HG02759 (cell line): ENCODE measurements around the gene UNC119B.

Source experiments
- ATAC-seq: cut with Tn5 transposase; IDR thresholded peaks from one replicate; pipeline ENCODE4 v1.9.1; 2021; ENCODE audit warnings: mild to moderate bottlenecking, moderate library complexity; ENCODE audit not compliant: unreplicated experiment

The UNC119B gene

DNA sequence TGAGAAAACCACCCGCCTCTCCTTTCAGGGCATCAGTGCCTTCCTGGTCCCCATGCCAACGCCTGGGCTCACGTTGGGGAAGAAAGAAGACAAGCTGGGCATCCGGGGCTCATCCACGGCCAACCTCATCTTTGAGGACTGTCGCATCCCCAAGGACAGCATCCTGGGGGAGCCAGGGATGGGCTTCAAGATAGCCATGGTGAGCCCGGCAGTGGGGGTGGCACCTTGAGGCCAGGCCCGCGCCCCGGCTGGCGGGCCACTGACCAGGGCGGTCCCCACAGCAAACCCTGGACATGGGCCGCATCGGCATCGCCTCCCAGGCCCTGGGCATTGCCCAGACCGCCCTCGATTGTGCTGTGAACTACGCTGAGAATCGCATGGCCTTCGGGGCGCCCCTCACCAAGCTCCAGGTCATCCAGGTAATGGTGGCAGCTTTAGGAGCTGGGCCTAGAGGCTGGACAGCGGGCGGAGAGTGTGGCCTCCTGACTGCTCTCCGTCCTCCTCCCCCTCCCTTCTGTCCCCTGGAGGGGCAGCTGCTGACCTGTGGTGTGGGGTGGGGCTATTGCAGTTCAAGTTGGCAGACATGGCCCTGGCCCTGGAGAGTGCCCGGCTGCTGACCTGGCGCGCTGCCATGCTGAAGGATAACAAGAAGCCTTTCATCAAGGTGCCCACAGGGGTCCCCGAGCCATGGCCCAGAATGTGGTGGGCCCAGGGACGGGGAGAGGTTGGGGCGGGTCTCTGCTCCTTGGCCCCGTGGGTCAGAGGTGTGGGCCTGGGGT, 28.2 kb downstream of the UNC119B start:
- no peak for ATAC-seq

DNA sequence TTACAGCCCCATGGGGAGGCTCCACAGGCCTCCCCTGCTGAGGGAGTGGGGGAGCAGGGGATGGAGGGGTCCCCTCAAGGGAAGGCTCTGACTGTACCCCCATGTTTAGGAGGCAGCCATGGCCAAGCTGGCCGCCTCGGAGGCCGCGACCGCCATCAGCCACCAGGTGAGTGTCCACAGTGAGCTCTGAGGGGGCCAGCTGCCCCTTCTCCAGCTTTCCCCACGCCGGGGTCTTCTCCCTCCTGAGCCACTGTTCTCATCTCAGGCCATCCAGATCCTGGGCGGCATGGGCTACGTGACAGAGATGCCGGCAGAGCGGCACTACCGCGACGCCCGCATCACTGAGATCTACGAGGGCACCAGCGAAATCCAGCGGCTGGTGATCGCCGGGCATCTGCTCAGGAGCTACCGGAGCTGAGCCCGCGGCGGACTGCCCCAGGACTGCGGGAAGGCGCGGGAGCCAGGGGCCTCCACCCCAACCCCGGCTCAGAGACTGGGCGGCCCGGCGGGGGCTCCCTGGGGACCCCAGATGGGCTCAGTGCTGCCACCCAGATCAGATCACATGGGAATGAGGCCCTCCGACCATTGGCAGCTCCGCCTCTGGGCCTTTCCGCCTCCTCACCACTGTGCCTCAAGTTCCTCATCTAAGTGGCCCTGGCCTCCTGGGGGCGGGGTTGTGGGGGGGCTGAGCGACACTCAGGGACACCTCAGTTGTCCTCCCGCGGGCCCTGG, 28.9 kb downstream of the UNC119B start:
- no peak for ATAC-seq

DNA sequence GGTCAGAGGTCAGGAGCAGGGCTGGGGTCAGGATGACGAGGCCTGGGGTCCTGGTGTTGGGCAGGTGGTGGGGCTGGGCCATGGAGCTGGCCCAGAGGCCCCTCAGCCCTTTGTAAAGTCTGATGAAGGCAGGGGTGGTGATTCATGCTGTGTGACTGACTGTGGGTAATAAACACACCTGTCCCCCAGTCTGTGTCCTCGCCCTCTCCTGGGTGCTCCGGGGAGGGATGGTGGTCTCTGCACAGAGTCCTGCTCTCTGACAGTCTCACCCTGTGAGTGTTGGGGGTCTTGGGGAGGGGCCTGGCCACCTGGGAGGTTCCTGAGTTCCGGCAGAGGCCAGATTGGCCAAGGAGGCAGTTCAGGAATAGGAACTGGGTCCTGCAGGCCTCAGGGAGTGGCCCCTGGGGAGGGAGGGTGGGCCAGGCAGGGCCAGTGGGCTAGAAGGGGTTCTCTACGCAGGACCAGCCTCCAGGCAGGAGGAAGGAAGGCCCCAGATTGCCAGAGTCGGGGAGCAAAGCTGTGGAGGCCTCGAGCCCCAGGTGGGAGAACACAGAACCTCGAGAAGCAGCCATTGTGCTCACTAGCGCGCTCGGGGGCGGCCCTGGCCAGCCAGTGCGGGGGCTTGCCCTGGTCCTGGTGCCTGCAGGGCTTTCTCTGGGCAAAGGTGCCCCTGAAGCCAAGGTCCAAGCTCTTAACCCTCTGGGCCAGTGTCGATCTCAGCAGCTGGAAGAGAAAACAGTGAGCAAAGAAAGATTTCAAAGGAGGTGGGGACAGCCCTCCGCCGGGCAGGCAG, 29.8 kb downstream of the UNC119B start:
- no peak for ATAC-seq

DNA sequence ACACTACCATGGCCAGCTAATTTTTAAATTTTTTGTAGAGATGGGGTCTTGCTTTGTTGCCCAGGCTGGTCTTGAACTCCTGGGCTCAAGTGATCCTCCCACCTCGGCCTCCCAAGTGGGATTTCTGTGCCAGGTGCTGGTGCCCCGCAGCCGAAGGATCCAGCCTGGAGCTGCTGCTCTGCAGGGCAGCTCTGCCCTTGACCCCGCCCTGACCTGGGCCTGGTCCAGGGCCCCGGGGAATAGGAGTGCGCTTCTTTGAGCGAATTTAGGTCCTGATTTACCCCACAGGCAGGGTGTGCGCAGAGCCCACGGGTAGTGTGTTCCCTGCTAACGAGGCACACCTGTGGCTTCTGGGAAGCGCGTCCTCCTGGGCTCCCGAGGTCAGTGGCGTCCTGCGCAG, 30.6 kb downstream of the UNC119B start:
- no peak for ATAC-seq

DNA sequence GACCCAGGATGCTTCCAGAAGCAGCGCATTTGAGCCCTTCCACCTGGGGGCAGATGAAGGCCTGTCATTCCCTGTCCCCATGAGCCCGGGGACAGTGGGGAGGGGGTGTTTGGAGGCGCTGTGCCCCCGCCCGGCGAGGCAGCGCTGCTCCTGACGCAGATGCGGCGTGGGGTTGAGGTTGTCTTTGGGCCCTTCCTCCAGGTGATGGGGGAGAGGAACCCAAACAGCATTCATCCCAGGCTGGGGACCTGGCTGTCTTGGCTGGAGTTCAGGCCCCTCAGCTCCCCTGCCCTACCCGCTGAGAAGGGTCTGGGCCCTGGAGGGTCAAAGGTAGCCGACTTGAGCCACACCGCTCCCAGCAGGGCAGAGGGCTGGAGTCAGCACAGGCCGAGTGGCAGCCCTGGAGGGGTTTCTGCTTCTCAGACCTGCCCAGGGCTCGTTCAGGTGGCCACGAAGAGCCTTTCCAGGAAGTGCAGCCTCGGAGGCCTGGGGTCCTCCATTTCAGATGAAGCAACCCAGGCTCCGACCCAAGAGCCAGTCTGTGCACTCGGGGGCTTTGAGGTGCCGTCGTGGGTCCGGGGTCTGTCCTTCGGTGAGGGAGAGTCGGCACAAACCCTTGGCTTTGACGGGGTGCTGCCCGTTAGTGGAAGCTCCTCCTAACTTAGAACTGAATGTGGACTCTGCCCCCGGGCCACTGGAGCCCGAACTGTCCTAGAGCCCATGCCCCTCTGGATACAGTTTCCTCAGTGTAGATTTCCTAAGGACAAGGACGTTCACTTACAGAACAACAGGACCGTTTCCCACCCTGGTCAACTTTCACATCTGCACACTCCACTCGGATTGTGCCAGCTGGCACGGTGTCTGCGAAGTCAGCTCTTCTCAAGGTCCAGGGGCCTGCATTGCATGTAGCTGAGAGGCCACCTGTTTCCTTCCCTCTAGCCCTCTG, 31.5 kb downstream of the UNC119B start:
- no peak for ATAC-seq

DNA sequence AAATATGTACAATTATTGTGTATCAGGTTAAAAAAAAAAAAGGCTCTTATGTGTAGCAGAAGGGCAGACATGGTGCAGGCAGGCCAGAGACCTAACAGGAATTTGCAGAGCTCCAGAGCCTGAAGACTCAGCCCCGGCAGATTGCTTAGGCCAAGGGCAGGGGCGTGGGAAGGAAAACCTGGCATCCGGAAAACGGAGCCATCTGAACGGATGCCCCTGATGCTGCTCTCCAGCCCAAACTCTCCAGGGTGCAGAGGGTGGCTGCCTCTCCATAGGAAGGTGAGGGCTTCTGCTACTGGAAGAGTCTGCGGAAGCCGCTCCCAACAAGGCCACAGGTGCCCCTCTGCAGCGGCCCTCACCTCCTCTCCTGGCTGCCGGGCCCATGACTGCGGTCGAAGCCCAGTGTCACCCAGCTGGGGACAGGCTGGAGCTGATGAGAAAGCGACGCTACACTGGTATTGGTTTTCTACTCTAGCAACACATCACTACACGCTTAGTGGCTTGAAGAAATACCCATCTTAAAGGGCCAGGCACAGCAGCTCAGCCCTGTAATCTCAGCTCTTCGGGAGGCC, 34.8 kb downstream of the UNC119B start:
- ATAC-seq: no peak

DNA sequence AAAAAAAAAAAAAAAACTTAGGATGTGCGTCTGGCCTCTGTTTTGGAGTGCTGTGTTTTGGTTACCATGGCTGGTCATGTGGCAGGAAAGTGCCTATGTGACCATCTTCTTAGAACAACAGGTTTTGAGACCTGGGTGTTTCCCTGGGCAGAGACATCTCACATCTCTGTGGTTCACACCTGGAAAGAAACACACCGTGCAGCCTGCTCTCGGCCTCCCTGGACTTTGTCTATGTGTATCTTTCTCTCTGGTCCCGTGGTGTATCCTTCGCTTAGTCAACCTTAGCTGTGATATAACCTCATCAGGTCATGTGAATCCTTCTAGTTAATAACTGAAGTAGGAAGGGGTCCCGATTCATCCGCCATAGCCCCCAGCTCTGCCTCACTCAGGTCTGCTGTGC, 38.0 kb downstream of the UNC119B start:
- no peak for ATAC-seq

DNA sequence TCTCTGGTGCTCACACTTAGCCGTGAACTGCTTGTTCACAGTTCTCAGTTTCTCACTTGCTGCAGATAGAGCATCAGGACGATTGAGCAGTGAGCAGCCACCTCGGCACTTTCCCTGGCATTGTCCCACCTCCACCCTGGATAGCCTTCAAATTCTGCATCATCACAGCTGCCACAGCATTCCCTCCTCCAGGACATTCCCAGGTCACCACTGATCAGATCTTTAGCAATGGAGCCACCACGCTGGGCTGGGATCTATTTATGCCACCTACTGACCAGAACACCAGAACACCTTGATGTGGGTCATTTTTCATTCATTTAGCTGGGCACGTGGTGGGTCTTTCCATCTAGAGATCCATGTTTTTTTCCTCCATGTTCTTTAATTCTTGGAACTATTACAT, 39.0 kb downstream of the UNC119B start:
- ATAC-seq: no peak

DNA sequence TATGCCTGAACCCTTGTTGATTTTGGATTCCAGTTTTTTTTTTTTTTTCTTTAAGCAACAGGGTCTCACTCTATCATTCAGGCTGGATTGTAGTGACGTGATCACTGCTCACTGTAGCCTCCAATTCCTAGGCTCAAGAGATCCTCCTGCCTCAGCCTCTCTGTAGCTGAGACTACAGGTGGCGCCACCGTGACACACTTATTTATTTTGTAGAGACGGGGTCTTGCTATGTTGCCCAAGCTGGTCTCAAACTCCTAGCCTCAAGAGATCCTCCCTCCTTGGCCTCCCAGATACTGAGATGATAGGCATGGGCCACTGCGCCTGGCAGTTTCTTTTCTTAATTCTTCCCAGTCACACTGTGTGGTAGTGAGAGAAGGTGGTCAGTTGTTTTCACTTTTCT, 40.5 kb downstream of the UNC119B start:
- ATAC-seq: no peak

DNA sequence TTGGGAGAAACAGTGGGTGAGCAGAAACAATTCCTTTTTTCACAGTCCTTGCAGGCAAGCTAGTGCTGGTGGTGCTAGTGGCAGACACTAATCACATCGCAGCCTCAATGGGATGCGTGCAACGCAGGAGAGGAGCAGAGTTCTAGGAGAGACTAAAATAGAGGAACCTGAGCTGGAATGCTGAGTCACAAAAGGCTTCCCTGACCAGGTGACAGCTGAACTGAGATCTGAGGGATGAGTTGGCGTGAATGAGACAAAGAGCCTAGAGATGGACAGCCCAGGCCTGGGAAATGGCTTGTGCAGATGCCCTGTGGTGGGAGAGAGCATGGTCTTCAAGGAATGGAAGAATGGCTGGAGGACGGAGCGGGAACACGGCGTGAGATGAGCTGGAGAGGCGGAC, 41.1 kb downstream of the UNC119B start:
- no peak for ATAC-seq

DNA sequence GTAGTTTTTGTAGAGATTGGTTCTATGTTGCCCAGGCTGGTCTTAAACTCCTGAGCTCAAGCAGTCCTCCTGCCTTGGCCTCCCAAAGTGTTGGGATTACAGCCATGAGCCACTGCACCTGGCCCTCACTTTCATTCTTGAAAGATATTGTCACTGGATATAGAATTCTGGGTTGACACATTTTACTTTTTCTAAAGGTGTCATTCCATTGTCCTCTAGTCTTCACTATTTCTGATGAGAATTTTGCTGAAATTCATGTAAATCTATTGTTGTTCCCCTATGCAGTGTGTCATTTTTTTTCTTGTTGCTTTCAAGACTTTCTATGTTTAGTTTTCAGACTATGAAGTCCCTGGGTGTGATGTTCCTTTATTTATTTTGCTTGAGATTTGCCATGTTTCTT, 44.5 kb downstream of the UNC119B start:
- no peak for ATAC-seq

DNA sequence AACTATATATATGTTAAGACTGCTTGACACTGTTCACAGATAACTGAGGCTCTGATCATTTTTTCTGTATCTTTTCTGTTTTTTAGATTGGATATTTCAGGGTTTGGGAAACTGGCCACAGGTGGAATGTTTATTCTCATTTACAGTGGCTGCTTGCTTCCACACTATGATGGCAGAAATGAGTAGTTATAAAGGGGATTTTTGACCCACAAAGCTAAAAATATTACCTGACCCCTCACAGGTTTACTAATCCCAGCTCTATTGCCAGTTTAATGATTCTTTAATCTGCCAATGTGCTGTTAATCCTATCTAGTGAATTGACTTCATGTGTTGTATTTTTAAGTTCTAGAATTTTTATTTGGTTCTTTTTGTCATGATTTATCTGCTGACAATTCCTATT, 45.0 kb downstream of the UNC119B start:
- no peak for ATAC-seq

DNA sequence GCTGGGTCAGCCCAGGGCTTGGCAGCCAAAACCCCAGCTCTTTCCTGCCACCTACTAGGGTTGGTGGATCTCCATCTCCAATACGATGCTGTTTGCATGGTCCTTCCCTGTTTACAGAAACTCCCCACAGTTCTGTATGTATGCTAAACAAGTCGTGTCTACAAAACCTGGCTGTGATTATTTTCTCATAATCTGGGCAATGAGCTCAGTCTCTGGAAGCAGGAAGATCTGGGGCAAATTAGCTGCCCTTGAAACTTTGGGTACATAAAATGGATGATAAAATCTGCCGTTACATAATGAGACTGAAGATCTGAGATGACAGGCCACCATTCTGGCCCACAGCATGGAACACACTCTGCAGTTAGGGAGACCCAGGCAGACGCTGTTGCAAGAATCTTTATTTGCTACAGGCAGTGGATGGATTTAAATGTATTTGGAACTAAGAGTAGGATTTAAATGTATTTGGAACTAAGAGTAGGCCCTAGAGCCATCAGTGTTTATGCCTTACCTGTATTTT, 47.0 kb downstream of the UNC119B start:
- ATAC-seq: no peak

DNA sequence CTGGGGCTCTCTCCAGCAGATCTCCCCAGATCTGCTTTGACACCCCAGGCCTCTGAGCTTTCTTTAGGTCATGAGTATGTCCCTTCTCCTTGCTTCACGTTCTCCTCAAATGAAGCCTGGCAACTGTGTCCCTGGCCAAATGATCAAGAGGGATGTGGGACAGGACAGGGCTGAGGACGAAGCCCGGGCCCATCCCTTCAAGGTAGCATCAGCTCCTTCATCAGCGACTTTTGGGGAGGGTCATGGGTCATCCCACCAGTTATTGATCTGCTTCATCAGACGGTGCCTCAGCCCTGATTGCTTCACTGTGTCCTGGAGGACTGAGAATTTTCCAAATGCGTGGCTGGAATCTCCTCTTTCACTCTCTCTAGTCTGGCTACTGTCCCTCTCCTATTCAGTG, 47.7 kb downstream of the UNC119B start:
- no peak for ATAC-seq

DNA sequence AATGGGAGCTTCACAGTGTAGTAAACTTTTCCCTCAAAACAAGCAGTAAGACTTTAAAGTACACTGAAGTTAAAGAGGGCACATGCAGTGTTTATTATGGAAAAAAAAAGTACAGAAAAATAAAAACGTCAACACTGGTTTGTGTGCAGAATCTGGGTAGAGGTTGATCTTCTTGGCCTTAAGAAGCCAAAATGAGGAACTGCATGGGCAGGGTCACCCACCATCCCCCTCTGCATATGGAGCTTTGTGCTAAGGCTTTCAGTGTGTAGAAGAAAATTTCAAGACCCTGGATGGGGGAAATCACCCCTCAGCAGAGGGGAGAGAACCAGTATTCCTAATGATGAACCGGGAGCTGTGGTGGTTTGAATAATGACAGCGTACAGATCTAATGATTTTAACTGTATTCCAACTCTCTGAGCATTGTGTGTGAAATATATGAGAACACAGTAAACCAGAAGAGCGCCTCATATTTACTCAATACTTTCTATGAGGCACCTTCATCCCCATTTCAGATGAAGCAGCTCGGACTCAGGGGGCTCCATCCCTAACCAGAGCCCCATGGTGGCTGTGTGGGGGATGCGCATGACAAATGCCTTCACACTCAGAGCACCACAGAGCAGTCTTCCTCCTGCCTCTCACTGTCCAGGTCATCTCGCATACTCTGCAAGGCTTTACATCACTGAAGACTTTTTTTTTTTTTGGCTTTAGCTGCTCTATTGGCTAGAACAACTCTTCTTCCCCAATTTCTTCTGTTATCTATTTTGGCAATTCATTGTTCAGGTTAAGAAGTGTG, 48.7 kb downstream of the UNC119B start:
- ATAC-seq: no peak

DNA sequence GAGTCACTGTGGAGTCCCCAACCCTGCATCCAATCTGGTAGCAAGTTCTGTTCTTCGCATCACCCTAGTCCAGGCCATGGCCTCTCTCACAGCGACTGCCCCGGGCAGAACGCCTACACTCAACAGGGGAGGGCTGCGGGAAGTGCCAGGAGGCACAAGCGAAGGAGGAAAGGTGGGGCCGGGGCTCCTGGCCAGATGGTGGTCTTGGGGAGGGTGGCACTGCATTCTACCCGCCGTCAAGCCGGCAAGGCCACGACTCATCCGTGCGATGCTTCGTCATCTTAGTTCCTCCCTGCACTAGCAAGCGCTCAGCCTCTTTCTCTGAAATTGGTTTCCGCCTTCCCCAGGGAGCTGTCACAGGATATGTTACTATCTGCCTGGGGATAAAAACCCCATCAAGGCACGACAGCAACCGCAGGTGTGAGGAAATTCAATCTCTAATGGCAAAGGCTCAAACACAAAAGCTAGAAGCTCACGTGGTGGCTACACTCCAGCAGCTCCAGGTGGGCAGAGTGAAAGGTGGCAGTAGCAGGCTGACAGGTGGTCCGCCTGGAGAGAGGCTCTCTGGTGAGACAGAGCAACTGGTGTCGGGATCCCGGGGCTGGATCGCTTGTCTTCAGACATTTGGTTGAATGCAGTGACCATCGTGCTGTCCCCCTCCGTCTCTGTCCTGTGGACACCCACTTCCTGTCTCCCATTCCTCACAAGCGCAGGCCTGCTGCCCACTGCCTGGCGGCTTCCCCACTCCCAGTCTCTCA, 49.5 kb downstream of the UNC119B start:
- ATAC-seq: no peak

DNA sequence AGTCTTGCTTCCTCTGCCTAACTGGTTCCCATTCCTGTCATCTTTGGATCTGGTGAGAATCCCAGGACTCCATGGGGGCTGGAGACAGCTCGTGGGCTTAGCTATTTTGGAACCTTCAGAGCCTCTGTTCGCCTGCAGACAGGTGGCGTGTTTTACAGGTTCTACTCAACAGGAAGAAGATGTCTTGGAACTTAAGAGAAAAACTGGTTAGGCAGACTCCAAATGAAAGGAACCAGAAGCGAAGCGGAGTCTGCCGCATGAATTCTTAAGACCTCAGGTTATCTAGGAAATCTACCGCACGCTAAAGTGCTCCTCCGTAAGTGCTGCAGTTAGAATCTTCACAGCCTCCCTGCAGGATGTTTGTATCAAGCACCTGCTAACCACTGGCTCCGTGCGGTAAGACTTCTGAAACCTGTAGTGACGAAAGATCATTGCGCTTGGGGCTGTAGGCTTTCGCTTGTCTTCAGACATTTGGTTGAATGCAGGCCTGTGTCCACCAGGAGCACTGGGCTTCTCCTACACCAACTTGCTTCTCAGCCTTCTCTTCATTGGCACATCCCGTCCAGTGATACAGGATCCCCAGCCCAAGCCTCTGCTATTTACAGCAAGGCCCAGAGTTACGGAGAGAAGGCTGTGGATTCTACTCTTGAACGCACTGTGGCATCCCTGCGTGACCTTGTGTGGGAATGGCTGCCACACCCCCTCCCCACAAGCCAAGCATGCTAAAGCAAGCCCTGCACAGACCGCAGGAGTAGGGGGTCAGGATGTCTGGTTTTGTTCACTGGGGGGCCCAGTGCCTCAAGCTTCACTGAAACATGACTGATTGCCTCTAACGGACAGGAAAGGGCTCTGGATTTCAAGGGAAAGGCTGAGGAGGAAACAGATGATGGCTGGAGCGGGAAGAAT, 50.3 kb downstream of the UNC119B start:
- no peak for ATAC-seq
